BJ (cell line): Measurements from ENCODE around the gene HDGFL3. TPM values are rescaled to one million over a fixed set of nuclear protein-coding genes. Genes with fewer than 3 reads are reported as not detected.

Experiments used
- CTCF ChIA-PET: fragments of 350-600 bp; formaldehyde crosslinking; extraction: SDS; loops from one replicate; lab custom pipeline; 2021; ENCODE audit warnings: antibody characterized with exemption, inconsistent platforms; lab: Yijun Ruan, JAX
- POLR2A ChIA-PET: fragments of 300-600 bp; sonication (Branson Sonifier 250); formaldehyde crosslinking; extraction: SDS; loops from one replicate; lab custom pipeline; 2021; ENCODE audit warnings: antibody characterized with exemption; lab: Charles Lee
- DNase-seq: peaks from one replicate; pipeline ENCODE4 v3.0.0-alpha.2; 2011; ENCODE audit warnings: low read depth
- H3K27me3 ChIP-seq: 2 replicates; pipeline ENCODE4 v1.6.0; 2011; ENCODE audit warnings: low read length; ENCODE audit not compliant: control insufficient read depth, insufficient read depth
- H3K36me3 ChIP-seq: 2 replicates; pipeline ENCODE4 v1.5.1; 2011; ENCODE audit warnings: low read length; ENCODE audit not compliant: control insufficient read depth, insufficient read depth
- H3K4me3 ChIP-seq: 2 replicates; pipeline ENCODE4 v1.5.1; 2011; ENCODE audit warnings: low read depth, mild to moderate bottlenecking, control low read depth, low read length
- polyA plus RNA-seq: library from polyadenylated mRNA; depleted of rRNA; stranded (reverse); fragments of >200 nt; gene quantifications from 2 replicates; pipeline ENCODE4 v1.2.3, GENCODE V29; 2011
- TF ChIP-seq, protein P1 (sequence below): IDR thresholded peaks from 2 replicates; pipeline ENCODE4 v1.5.1; 2011; ENCODE audit warnings: low read depth, mild to moderate bottlenecking, control low read depth, inconsistent platforms, low read length, moderate library complexity; ENCODE audit not compliant: insufficient read depth

HDGFL3 gene
- polyA plus RNA-seq, 1 experiment, result 5.7 TPM

DNA sequence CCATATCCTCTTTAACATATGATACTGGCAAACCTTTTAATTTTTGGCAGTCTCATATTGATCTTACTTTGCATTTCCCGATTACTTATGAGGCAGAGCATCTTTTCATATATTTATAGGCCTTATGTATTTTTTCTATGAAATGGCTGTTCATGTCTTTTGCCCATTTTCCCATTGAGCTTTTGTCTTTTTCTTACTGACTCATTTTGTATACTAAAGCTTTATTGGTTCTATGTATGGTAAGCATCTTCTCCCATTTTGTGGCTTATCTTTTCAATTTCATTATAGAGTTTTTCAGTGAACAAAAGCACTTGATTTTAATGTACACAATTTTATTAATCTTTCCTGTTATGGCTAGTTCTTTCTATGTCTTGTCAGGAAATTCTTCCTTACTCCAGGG, 17.2 kb downstream of the HDGFL3 start:
- CTCF ChIA-PET, result no interaction called here
- POLR2A ChIA-PET, result no interaction called here
- Histone ChIP-seq H3K27me3 (no peaks in the 10 kb centered on the region), H3K4me3 (no peak overlapping the region), H3K36me3 (no peaks in the 10 kb centered on the region)
- TF ChIP-seq, protein P1, sequence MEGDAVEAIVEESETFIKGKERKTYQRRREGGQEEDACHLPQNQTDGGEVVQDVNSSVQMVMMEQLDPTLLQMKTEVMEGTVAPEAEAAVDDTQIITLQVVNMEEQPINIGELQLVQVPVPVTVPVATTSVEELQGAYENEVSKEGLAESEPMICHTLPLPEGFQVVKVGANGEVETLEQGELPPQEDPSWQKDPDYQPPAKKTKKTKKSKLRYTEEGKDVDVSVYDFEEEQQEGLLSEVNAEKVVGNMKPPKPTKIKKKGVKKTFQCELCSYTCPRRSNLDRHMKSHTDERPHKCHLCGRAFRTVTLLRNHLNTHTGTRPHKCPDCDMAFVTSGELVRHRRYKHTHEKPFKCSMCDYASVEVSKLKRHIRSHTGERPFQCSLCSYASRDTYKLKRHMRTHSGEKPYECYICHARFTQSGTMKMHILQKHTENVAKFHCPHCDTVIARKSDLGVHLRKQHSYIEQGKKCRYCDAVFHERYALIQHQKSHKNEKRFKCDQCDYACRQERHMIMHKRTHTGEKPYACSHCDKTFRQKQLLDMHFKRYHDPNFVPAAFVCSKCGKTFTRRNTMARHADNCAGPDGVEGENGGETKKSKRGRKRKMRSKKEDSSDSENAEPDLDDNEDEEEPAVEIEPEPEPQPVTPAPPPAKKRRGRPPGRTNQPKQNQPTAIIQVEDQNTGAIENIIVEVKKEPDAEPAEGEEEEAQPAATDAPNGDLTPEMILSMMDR, result no peak
- DNase-seq, result no peak

DNA sequence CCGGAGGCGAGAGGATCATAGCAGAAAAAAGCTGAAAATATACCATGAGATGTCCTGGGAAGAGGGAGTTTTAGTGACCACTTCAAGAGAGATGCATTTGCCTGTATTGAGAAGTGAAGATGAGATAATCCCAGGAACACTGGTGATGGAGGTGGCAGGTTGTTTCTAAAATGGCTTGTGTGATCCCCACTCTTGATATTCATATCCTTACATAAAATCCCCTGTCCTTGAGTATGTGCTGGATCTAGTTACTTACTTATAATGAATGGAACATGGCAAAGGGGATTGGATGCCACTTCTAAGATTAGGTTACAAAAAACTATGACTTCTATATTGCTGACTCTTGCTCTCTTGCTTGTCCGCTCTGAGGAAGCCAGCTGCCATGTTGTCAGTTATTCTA, 22.1 kb downstream of the HDGFL3 start:
- ChIA-PET POLR2A (no interaction called here), CTCF (no interaction called here)
- TF ChIP-seq, protein P1, result no peak
- Histone ChIP-seq H3K36me3 (no peaks in the 10 kb centered on the region), H3K4me3 (no peak overlapping the region), H3K27me3 (no peaks in the 10 kb centered on the region)
- no peak for DNase-seq

DNA sequence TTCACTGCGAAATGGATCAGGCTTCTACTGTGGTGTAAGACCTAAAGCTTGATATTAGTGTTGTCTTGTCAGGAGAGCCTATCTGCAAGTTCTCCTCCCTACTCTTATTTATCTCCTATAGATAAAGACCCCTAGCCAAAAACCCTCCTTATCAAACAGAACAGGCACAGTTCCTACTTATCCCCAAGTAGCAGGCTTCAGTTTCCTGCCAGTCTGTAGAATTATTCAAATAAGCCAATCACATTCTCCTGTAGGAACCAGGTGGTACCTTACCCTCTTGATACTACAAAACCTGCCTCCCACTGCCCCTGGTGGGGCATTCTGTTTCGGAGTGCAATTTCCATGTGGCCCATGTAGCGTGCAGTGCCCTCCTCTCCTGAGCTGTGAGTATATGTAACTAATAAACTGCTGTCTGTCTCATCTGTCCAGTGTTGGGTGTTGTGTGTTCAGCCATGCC, 28.7 kb downstream of the HDGFL3 start:
- no peak for DNase-seq
- POLR2A ChIA-PET, result no interaction called here
- Histone ChIP-seq H3K27me3 (no peaks in the 10 kb centered on the region), H3K36me3 (no peaks in the 10 kb centered on the region), H3K4me3 (no peak overlapping the region)
- CTCF ChIA-PET, result no interaction called here
- TF ChIP-seq, protein P1, result no peak

DNA sequence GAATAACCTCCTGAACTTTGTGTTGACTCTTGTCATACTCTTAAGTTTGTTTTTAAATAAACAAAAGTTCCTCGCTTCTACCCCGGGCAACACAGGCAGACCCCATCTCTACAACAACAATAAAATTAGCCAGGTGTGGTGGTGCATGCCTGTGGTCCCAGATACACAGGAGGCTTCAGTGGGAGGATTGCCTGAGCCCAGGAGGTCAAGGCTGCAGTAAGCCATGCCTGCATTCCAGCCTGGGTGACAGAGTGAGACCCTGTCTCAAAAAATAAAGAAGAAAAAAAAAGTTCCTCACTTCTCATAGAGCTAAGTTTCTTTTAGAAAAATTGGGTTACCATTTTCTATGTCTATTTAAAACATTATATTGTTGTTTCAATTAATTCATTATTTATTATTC, 29.2 kb downstream of the HDGFL3 start:
- Histone ChIP-seq H3K36me3 (no peaks in the 10 kb centered on the region), H3K27me3 (no peaks in the 10 kb centered on the region), H3K4me3 (no peak overlapping the region)
- DNase-seq, result no peak
- POLR2A ChIA-PET, result no interaction called here
- TF ChIP-seq, protein P1, result no peak
- CTCF ChIA-PET, result interaction anchor here (0.6 kb wide), 1 partner anchor 149 kb away, joined by 3 read pairs; no protein-coding TSS in a partner anchor

DNA sequence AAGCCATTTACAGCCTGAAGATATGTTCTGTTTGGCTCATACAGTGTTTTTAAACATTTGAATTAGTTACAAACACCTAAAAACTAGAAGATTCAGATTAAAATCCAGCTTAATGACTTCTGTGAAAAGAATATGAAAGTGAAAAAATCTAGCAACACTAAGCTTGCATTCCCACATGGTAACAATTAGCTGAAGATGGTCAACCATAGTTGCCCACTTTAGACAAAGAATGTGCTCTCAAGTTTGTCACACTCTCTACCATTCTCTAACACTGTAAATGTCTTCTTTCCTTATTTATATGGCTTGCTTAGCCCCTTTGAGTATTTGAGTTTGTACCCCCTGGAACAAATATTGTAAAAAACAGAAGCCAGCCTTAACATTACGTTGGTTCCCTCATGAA, 32.7 kb downstream of the HDGFL3 start:
- TF ChIP-seq, protein P1, result no peak
- POLR2A ChIA-PET, result no interaction called here
- no peak for DNase-seq

More for the DNA sequence above, 32.7 kb downstream of the HDGFL3 start:
- Histone ChIP-seq H3K36me3 (no peaks in the 10 kb centered on the region), H3K27me3 (no peaks in the 10 kb centered on the region), H3K4me3 (no peak overlapping the region)
- CTCF ChIA-PET, result no interaction called here
